ENCODE data around the gene GSTA3.

- TF ChIP-seq CTCF (IDR thresholded peaks at IDR 0.05) (no peak), POLR2A (IDR thresholded peaks at IDR 0.05) (no peak)
Measured at GRCh38 chr6:52849137-52849536, 60.4 kb downstream of the GSTA3 start.

All from transverse colon (tissue), 3 donors.